Measurements from ENCODE around the gene SPP2. TPM values are rescaled to one million over a fixed set of nuclear protein-coding genes. Genes with fewer than 3 reads are reported as not detected.

SPP2 gene
- total and polyA plus RNA-seq, 2 experiments from 2014 or later: 71.4 to 78.5 TPM

DNA sequence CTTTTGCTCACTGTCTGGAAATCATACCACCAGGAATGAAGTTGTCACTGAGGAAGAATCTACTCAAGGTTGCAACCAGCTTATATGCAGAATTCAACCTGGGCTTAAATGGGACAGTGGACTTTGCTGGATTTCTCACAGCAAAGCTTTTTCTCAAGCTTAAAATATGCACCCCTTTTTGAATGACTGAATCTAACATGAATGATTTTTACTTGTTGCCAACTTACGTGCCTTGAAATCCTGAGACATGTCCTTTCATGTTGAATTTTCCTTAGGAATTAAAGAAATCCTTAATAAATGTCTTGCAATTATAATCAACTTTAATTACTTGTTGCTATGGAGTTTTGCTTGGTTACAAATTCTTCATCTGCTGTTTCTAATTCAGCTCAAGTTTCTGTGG, 57.4 kb downstream of the SPP2 start:
- Histone ChIP-seq H3K4me2 (no peak overlapping the region), H3K36me3 (replicated peaks; ENCODE audit: insufficient read depth, low read depth) (no peaks in the 10 kb centered on the region), H4K20me1 (ENCODE audit: insufficient read depth, poor library complexity, severe bottlenecking) (no peaks in the 10 kb centered on the region), H3K9me3 (ENCODE audit: low read depth) (no peaks in the 10 kb centered on the region), H3K27ac (no peak overlapping the region), H3K4me1 (ENCODE audit: insufficient read depth) (no peaks in the 10 kb centered on the region), H3K27me3 (peaks cover 3% of the 10 kb centered on the region), H2AFZ (no peak overlapping the region), H3K4me3 (no peak overlapping the region), H3K79me2 (no peaks in the 10 kb centered on the region), H3K9me2 (replicated peaks; ENCODE audit: insufficient read depth) (no peaks in the 10 kb centered on the region)
- no peak for DNase-seq (ENCODE audit: low spot score)
- 88% methylated on average over 1 of the region's 1 CpG for WGBS (ENCODE audit: low lambda C conversion rate, missing lambda C conversion rate)
- TF ChIP-seq EZH2phosphoT487 (IDR thresholded peaks at IDR 0.05; ENCODE audit: low read depth, severe bottlenecking, unreplicated experiment): no peak

DNA sequence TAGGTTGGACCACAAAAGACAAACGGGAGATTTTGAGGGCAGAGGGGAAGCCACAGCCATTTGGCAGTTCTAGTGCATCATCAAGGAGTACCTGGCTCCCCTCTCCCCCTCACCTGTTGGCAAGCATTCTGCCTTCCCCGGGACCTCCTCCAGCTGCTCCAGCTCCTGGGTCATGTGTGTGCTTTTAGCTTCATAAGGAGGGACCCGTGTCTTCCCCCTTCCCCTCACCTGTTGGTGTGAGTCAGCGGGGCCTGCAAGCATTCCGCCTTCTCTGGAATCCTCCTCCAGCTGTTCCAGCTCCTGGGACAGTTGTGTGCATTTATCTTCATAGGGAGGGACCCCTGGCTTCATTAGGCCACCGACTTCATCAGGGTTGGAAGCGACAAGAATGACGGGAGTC, 58.8 kb downstream of the SPP2 start:
- TF ChIP-seq EZH2phosphoT487 (IDR thresholded peaks at IDR 0.05; ENCODE audit: low read depth, severe bottlenecking, unreplicated experiment): no peak
- no peak for TF ChIP-seq EZH2 (IDR thresholded peaks at IDR 0.05; ENCODE audit: borderline replicate concordance)
- TF ChIP-seq, protein P1, sequence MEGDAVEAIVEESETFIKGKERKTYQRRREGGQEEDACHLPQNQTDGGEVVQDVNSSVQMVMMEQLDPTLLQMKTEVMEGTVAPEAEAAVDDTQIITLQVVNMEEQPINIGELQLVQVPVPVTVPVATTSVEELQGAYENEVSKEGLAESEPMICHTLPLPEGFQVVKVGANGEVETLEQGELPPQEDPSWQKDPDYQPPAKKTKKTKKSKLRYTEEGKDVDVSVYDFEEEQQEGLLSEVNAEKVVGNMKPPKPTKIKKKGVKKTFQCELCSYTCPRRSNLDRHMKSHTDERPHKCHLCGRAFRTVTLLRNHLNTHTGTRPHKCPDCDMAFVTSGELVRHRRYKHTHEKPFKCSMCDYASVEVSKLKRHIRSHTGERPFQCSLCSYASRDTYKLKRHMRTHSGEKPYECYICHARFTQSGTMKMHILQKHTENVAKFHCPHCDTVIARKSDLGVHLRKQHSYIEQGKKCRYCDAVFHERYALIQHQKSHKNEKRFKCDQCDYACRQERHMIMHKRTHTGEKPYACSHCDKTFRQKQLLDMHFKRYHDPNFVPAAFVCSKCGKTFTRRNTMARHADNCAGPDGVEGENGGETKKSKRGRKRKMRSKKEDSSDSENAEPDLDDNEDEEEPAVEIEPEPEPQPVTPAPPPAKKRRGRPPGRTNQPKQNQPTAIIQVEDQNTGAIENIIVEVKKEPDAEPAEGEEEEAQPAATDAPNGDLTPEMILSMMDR (IDR thresholded peaks at IDR 0.05; ENCODE audit: poor library complexity): no peak
- Histone ChIP-seq H3K9me2 (replicated peaks; ENCODE audit: insufficient read depth) (no peaks in the 10 kb centered on the region), H3K27ac (no peak overlapping the region), H3K4me3 (no peak overlapping the region), H3K36me3 (replicated peaks; ENCODE audit: insufficient read depth, low read depth) (no peaks in the 10 kb centered on the region), H3K79me2 (no peaks in the 10 kb centered on the region), H3K4me2 (no peak overlapping the region), H3K4me1 (ENCODE audit: insufficient read depth) (no peaks in the 10 kb centered on the region), H4K20me1 (ENCODE audit: insufficient read depth, poor library complexity, severe bottlenecking) (no peaks in the 10 kb centered on the region), H3K9me3 (ENCODE audit: low read depth) (no peaks in the 10 kb centered on the region), H3K27me3 (peaks cover 3% of the 10 kb centered on the region), H2AFZ (no peak overlapping the region)
- no peak for DNase-seq (ENCODE audit: low spot score)
- WGBS (ENCODE audit: low lambda C conversion rate, missing lambda C conversion rate): 97% methylated on average over 8 of the region's 8 CpGs

DNA sequence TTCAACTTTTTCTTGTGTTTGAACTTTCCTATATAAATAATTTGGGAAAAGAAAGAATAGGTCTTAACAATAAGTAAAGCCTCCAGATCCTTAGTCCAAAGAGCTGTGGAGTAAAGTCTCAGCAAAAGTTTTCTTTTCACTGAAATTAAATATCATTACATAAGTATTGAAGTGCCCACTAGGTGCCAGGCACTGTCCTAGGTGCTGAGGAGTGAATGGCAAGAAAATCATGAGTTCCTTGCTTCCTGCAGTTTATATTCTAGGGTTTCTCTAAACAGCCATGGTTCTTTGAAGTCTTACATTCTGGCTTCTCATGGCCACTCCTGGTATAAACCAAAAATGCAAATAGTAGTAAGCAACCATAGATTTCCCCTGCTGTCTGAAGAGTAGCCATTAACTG, 59.7 kb downstream of the SPP2 start:
- Histone ChIP-seq H3K9me3 (ENCODE audit: low read depth) (no peaks in the 10 kb centered on the region), H3K4me3 (no peak overlapping the region), H3K79me2 (no peaks in the 10 kb centered on the region), H3K4me1 (ENCODE audit: insufficient read depth) (no peaks in the 10 kb centered on the region), H4K20me1 (ENCODE audit: insufficient read depth, poor library complexity, severe bottlenecking) (no peaks in the 10 kb centered on the region), H3K4me2 (no peak overlapping the region), H3K27me3 (peaks cover 3% of the 10 kb centered on the region), H3K27ac (no peak overlapping the region), H3K36me3 (replicated peaks; ENCODE audit: insufficient read depth, low read depth) (no peaks in the 10 kb centered on the region), H2AFZ (no peak overlapping the region), H3K9me2 (replicated peaks; ENCODE audit: insufficient read depth) (no peaks in the 10 kb centered on the region)
- no peak for DNase-seq (ENCODE audit: low spot score)
- no peak for TF ChIP-seq EZH2phosphoT487 (IDR thresholded peaks at IDR 0.05; ENCODE audit: low read depth, severe bottlenecking, unreplicated experiment)
- no peak for TF ChIP-seq EZH2 (IDR thresholded peaks at IDR 0.05; ENCODE audit: borderline replicate concordance)
- TF ChIP-seq, protein P1 (IDR thresholded peaks at IDR 0.05; ENCODE audit: poor library complexity): no peak

DNA sequence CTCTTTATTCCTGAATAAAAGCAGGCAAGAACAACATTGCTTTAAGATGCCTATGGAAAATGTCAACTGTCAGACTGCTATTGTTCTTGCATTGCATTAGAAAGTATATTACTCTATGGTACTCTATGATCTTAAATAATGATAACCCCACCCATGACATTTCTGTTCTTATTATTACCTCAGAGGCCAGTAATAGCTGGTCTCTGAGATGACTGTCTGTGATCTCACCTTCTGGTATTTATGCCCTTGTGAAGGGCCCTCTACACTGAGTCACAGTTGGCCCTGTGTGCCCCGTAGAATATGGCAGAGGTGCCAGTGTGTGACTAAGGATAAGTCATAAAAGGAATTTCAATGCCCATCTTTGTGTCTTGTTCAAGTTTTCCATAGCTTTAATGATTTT, 61.0 kb downstream of the SPP2 start:
- Histone ChIP-seq H4K20me1 (ENCODE audit: insufficient read depth, poor library complexity, severe bottlenecking) (no peaks in the 10 kb centered on the region), H3K4me1 (ENCODE audit: insufficient read depth) (no peaks in the 10 kb centered on the region), H2AFZ (no peak overlapping the region), H3K27me3 (peaks cover 3% of the 10 kb centered on the region), H3K36me3 (replicated peaks; ENCODE audit: insufficient read depth, low read depth) (no peaks in the 10 kb centered on the region), H3K27ac (no peak overlapping the region), H3K79me2 (no peaks in the 10 kb centered on the region), H3K9me2 (replicated peaks; ENCODE audit: insufficient read depth) (no peaks in the 10 kb centered on the region), H3K4me3 (no peak overlapping the region), H3K9me3 (ENCODE audit: low read depth) (no peaks in the 10 kb centered on the region), H3K4me2 (no peak overlapping the region)
- TF ChIP-seq EZH2phosphoT487 (IDR thresholded peaks at IDR 0.05; ENCODE audit: low read depth, severe bottlenecking, unreplicated experiment) (no peak), EZH2 (IDR thresholded peaks at IDR 0.05; ENCODE audit: borderline replicate concordance) (no peak)
- TF ChIP-seq, protein P1 (IDR thresholded peaks at IDR 0.05; ENCODE audit: poor library complexity): no peak
- DNase-seq (ENCODE audit: low spot score): no peak
- 74% methylated on average over 1 of the region's 1 CpG for WGBS (ENCODE audit: low lambda C conversion rate, missing lambda C conversion rate)
